Transverse colon (tissue), 4 donors: Measurements from ENCODE around the gene USP2. TPM values are rescaled to one million over a fixed set of nuclear protein-coding genes. Genes with fewer than 3 reads are reported as not detected.
A peak's percentile ranks its signal among the peaks of the same experiment; 100 is the strongest.

Experiments
- DNase-seq: peaks from one replicate; pipeline ENCODE4 v3.0.0-alpha.2; 2019
- H3K27ac ChIP-seq, 4 donors: fragments of 200-600 bp; sonication (generic); 2 replicates each; pipeline ENCODE4 v1.5.1; 2016 to 2018; ENCODE audit warnings: inconsistent platforms in 4 of 4
- H3K27me3 ChIP-seq: fragments of 200-600 bp; sonication (generic); 2 replicates; pipeline ENCODE4 v1.5.1; 2017; ENCODE audit warnings: inconsistent platforms
- H3K36me3 ChIP-seq, 4 donors: fragments of 200-600 bp; sonication (generic); 2 replicates each; pipeline ENCODE4 v1.5.1; 2017 to 2019; ENCODE audit warnings: inconsistent platforms in 4 of 4
- H3K4me1 ChIP-seq, 4 donors: fragments of 200-600 bp; sonication (generic); 2 replicates each; pipeline ENCODE4 v1.5.1; 2017 to 2020; ENCODE audit warnings: inconsistent platforms in 4 of 4
- H3K4me3 ChIP-seq, 4 donors: fragments of 200-600 bp; sonication (generic); 1 replicate in 1 of 4; 2 replicates in 3 of 4; pipeline versions ENCODE4 v1.5.1 to v1.6.1; 2017 to 2019; ENCODE audit warnings: inconsistent platforms in 4 of 4
- H3K9me3 ChIP-seq, 2 donors: fragments of 200-600 bp; sonication (generic); 2 replicates each; pipeline ENCODE4 v1.5.1; 2017 to 2019; ENCODE audit warnings: inconsistent platforms in 2 of 2
- EP300 ChIP-seq: sonication (generic); formaldehyde crosslinking; IDR thresholded peaks from one replicate; pipeline ENCODE4 v1.6.1; 2017; ENCODE audit warnings: antibody characterized with exemption, low read depth
- POLR2A ChIP-seq: fragments of 450-650 bp; IDR thresholded peaks from one replicate; pipeline ENCODE4 v1.6.1; 2016; ENCODE audit warnings: antibody characterized with exemption, mild to moderate bottlenecking, moderate library complexity
- POLR2AphosphoS5 ChIP-seq, 3 donors: sonication (generic); formaldehyde crosslinking; IDR thresholded peaks; one replicate each; pipeline ENCODE4 v1.6.1; 2016; ENCODE audit warnings: antibody characterized with exemption in 3 of 3
- WGBS, 2 donors: methylation state at CpG; one replicate each; pipeline ENCODE4 v1.1.5; 2018; ENCODE audit warnings: low coverage in 1 of 2; 5-methylcytosine and 5-hydroxymethylcytosine counted together
- in situ Hi-C, 4 donors: fragments of 200-750 bp; cut with MboI; loops; one replicate each; pipeline versions ENCODE4 v1.15.0 to v1.15.1; 2017; ENCODE audit warnings: low sequenced_read_pairs in 3 of 4, low pct_ligation_motif_present in 1 of 4, low pct_unique_long_range_greater_than_20kb in 1 of 4
- intact Hi-C: fragments of 100-400 bp; cut with DNase I; formaldehyde crosslinking; loops from one replicate; pipeline ENCODE4 v1.15.1; 2023; ENCODE audit warnings: low total_unique reads
- total RNA-seq, 4 donors: library from RNA; depleted of rRNA; stranded (reverse); fragments of >200 nt; gene quantifications; one replicate each; pipeline ENCODE4 v1.1.0, GENCODE V29; 2016
- TF ChIP-seq, protein P1 (sequence below), 5 experiments: fragments of 200-600 bp in 3 of 5; fragments of 450-650 bp in 2 of 5; sonication (generic) in 3 of 5; IDR thresholded peaks; 1 replicate in 2 of 5; 2 replicates in 3 of 5; pipeline ENCODE4 v1.5.1; 2016 to 2017; ENCODE audit warnings: antibody characterized with exemption in 5 of 5, inconsistent platforms in 3 of 5, mild to moderate bottlenecking in 2 of 5, moderate library complexity in 1 of 5

The USP2 gene
- total RNA-seq, 4 donors from 2014 or later, result 9.8 to 26.6 (median 22.7) TPM

GRCh38 chr11:119323532-119324033 lies 57.9 kb downstream of the USP2 start:
- WGBS, 2 donors, result 14 to 23% methylated on average over 5 to 8 of the region's 8 CpGs
- H3K27ac ChIP-seq, result peak overlapping the region in 2 of 4 donors; percentile 88 to 97
- TF ChIP-seq, protein P1, sequence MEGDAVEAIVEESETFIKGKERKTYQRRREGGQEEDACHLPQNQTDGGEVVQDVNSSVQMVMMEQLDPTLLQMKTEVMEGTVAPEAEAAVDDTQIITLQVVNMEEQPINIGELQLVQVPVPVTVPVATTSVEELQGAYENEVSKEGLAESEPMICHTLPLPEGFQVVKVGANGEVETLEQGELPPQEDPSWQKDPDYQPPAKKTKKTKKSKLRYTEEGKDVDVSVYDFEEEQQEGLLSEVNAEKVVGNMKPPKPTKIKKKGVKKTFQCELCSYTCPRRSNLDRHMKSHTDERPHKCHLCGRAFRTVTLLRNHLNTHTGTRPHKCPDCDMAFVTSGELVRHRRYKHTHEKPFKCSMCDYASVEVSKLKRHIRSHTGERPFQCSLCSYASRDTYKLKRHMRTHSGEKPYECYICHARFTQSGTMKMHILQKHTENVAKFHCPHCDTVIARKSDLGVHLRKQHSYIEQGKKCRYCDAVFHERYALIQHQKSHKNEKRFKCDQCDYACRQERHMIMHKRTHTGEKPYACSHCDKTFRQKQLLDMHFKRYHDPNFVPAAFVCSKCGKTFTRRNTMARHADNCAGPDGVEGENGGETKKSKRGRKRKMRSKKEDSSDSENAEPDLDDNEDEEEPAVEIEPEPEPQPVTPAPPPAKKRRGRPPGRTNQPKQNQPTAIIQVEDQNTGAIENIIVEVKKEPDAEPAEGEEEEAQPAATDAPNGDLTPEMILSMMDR (IDR thresholded peaks at IDR 0.05), result peak; percentile 78 to 85 (median 84)
- TF ChIP-seq EP300, result peak; percentile 64
- TF ChIP-seq POLR2A, result no peak
- peak; percentile 76 to 92 (median 85) for TF ChIP-seq POLR2AphosphoS5 (IDR thresholded peaks at IDR 0.05)
- DNase-seq, result peak; percentile 84
- intact Hi-C loops, result loop anchor here (5.0 kb wide), 1 partner anchor 116 kb away; the partner anchor contains the start of gene CBL
- peaks cover 25% of the 10 kb centered on the region for H3K27me3 ChIP-seq
- no peaks in the 10 kb centered on the region for H3K36me3 ChIP-seq
- H3K4me3 ChIP-seq, result no peak overlapping the region
- in situ Hi-C loops, result no loop called here
- no peaks in the 10 kb centered on the region for H3K9me3 ChIP-seq
- peaks cover 14 to 36% (median 31%) of the 10 kb centered on the region in 4 donors for H3K4me1 ChIP-seq

DNA sequence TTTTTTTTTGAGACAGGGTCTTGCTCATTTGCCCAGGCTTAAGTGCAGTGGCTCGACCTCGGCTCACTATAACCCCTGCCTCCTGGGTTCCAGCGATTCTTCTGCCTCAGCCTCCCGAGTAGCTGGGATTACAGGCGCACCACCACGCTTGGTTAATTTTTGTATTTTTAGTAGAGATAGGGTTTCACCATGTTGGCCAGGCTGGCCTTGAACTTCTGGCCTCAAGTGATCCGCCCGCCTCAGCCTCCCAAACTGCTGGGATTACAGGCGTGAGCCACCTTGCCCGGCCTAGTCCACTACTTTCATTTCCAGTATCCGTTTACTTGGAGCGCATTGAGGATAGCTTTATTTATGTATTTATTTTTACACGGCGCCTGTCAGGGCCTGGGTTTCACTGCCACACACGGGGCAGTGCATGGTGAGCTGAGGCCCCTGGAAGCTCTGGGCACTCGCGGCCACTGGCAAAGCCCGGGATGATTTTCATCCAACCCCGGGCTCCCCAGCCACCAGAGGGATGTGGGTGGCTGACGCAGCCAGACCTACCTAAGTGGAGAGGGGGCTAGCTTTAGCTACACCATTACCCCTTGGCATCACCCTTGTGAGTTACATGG lies 58.5 kb downstream of the USP2 start:
- DNase-seq, result no peak
- in situ Hi-C loops (no loop called here), intact Hi-C loops (loop anchor here (5.0 kb wide), 1 partner anchor 116 kb away; the partner anchor contains the start of gene CBL)
- Histone ChIP-seq H3K36me3 (no peaks in the 10 kb centered on the region), H3K4me1 (peaks cover 18 to 41% (median 34%) of the 10 kb centered on the region in 4 donors), H3K9me3 (no peaks in the 10 kb centered on the region), H3K27ac (peak overlapping the region; percentile 82 to 97 (median 87)), H3K27me3 (peaks cover 30% of the 10 kb centered on the region), H3K4me3 (no peak overlapping the region)
- 84 to 100% methylated on average over 1 to 20 of the region's 20 CpGs for WGBS, 2 donors
- TF ChIP-seq, protein P1 (IDR thresholded peaks at IDR 0.05), result no peak
- TF ChIP-seq EP300 (no peak), POLR2A (no peak), POLR2AphosphoS5 (IDR thresholded peaks at IDR 0.05) (no peak)

DNA sequence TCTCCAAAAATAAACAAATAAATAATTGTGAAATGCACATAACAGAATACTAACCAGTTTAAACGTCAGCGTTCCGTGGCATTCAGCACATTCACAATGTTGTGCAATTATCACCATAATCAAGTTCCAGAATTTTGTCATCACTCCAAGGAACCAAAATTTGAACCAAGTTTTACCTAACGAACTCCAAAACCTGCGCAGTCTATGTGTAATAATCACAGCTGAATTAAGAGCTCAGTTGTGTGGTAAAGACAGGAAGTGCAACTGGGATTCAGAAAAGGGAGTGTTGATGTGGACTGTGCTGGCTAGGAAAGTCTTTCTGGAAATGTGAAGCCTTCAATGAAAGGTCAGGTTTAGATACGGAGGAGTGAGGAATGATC lies 59.1 kb downstream of the USP2 start:
- Histone ChIP-seq H3K4me3 (no peak overlapping the region), H3K27me3 (peaks cover 36% of the 10 kb centered on the region), H3K4me1 (peaks cover 25 to 48% (median 41%) of the 10 kb centered on the region in 4 donors), H3K36me3 (no peaks in the 10 kb centered on the region), H3K27ac (peak overlapping the region; percentile 82 to 97 (median 87)), H3K9me3 (no peaks in the 10 kb centered on the region)
- no peak for DNase-seq
- intact Hi-C loops (loop anchor here (5.0 kb wide), 1 partner anchor 115 kb away; the partner anchor contains the start of gene CBL), in situ Hi-C loops (no loop called here)
- 61 to 76% methylated on average over 6 of the region's 6 CpGs for WGBS, 2 donors
- TF ChIP-seq EP300 (no peak), POLR2A (no peak), POLR2AphosphoS5 (IDR thresholded peaks at IDR 0.05) (no peak)
- TF ChIP-seq, protein P1 (IDR thresholded peaks at IDR 0.05), result no peak

DNA sequence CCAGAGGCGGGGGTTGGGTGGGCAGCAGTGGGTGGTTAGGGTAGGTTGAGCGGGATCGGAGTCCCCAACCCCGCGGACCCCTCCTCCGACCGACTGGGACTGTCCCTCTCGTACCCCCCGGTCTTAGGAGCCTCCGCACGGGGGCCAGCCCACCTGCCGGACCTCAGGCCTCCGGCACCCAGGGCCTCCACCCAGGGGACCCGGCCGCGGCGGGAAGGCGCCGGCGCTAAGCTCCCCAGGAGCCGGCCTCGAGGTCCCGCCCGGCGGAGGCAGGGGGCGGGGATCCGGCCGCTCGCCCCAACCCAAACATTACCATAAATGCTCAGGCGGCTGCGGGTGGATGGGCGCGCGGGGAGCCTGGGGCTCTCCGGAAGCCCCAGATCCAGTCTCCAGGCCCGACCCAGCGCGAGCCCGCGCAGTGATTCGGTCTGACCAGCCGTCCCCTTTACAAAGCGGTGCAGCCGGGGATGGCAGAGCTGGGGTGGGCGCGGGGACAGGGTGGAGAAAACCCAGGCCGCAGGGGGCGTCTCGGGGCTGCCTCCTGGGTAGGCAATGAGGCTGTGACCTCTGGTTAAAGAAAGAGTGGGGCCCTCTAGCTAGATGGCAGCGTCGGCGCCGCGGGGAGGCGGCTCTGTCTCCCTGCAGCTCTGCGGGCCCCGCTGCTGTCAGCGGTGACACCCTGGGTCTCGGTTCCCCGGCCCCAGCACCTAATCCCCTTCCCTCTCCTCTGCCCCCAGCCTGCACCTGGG lies 60.5 kb downstream of the USP2 start:
- peaks cover 26 to 59% (median 52%) of the 10 kb centered on the region in 4 donors for H3K4me1 ChIP-seq
- TF ChIP-seq EP300 (no peak), POLR2AphosphoS5 (IDR thresholded peaks at IDR 0.05) (peak; percentile 55 to 79 (median 67)), POLR2A (peak; percentile 75)
- H3K9me3 ChIP-seq, result no peaks in the 10 kb centered on the region
- in situ Hi-C loops (no loop called here), intact Hi-C loops (loop anchor here (5.0 kb wide), 1 partner anchor 114 kb away; the partner anchor contains the start of gene CBL)
- peak overlapping the region; percentile 82 to 97 (median 87) for H3K27ac ChIP-seq
- DNase-seq, result peak; percentile 72
- no peaks in the 10 kb centered on the region for H3K36me3 ChIP-seq
- peak overlapping the region; percentile 18 to 60 (median 34) for H3K4me3 ChIP-seq
- WGBS, 2 donors, result 3% methylated on average over 51 of the region's 60 CpGs; no CpG with 5 or more reads in 1 of the 2 donors
- H3K27me3 ChIP-seq, result peaks cover 48% of the 10 kb centered on the region
